HG03097 (cell line): ENCODE data around the gene RNF114.
"Not testable (repeated sequence)": the region's sequence is repeated elsewhere in the genome, so short reads cannot be mapped to it uniquely, and the experiment has no call there.

Experiments
- ATAC-seq: cut with Tn5 transposase; IDR thresholded peaks from one replicate; pipeline ENCODE4 v1.9.1; 2021; ENCODE audit not compliant: unreplicated experiment, low FRiP score

The RNF114 gene

DNA sequence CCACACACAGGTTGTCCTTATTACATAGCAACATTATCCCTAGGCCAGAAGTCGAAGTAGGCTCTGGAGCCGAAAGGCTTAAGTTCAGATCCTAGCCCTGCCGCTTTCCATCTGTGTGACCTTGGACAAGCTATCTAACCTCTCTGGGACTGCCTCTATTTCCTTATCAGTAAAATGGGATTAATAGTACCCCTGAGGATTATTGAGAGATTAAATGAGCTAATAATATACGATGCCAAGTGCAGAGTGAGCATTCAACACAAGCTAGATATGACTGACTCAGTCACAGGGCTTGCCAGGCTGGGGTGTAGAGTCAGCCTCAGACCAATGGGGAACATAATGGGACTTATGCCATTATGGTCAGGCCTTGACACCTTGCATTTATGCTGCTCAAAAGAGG, 11.9 kb upstream of the RNF114 start:
- ATAC-seq, result no peak

DNA sequence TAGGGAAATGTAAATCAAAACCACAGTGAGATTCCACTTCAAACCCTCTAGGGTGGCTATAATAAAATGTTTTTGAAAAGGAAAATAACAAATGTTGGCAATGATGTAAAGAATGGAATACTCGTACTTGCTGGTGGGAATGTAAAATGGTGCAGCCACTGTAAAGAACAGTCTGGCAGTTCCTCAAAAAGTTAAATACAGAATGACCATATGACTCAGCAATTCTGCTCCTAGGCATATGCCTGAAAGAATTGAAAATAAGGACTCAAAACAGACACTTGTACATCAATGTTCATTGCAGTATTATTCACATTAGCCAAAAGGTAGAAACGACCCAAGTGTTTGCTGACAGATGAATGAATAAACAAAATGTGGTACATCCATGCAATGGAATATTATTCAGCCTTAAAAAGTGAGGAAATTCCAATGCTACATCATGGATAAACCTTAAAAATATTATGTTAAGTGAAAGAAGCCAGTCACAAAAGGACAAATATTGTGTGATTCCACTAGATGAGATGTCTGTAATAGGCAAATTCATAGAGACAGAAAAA, 10.2 kb upstream of the RNF114 start:
- ATAC-seq, result no peak

DNA sequence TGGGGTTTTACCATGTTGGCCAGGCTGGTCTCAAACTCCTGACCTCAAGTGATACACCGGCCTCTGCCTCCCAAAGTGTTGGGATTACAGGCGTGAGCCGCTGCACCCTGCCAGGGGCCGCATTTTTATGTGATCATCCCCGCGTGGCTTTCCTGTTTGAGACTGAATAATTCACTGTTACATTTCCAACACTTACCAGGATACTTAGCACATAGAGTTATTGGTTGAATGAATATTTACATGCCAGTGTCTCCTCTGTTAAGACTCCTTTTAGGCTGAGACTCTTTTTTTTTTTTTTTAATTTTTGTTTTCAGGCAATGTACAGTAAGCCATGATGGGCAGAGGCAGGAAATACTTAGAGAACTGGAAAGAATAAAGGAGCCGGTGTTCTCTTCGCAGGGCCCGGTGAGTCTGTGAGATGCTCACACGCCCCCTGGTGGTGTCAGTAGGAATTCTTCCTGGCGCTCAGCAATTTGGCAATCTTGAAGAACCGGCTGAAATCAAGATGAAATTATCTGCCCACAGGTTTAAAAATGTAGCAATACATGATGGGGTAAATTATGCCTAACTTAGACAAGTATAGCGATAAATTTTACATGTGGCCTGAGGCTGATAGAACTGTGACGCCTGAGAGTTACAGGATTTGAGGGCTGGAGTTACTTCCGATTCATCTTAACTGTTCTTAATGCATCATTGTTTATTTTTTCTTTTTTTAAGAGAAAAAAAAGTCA, 7.6 kb upstream of the RNF114 start:
- no peak for ATAC-seq

DNA sequence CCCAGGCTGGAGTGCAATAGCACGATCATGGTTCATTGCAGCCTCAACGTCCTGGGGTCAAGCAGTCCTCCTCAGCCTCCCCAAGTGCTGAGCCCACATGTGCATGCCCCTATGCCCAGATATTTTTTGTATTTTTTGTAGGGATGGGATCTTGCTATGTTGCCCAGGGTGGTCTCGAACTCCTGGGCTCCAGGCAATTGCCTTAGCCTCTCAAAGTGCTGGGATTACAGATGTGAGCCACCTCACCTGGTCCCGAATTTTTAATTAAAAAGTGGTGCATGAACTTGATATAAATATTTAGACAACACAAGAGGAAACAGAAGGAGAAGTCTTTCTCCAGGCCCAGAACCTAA, 7.1 kb upstream of the RNF114 start:
- no peak for ATAC-seq

DNA sequence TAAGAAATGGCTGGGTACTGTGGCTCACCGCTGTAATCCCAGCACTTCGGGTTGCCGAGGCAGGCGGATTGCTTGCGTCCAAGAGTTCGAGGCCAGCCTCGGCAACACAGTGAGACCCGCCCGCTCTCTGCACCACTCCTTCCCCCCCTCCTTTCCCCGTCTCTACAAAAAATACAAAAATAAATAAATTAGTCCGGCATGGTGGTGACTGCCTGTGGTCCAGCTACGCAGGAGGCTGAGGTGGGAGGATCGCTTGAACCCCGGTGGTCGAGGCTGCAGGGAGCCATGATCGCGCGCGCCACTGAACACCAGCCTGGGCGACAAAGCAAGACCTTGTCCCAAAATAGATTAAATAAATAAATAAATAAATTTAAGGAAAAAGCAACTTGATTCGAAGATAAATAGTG, 448 bp upstream of the RNF114 start:
- no peak for ATAC-seq

DNA sequence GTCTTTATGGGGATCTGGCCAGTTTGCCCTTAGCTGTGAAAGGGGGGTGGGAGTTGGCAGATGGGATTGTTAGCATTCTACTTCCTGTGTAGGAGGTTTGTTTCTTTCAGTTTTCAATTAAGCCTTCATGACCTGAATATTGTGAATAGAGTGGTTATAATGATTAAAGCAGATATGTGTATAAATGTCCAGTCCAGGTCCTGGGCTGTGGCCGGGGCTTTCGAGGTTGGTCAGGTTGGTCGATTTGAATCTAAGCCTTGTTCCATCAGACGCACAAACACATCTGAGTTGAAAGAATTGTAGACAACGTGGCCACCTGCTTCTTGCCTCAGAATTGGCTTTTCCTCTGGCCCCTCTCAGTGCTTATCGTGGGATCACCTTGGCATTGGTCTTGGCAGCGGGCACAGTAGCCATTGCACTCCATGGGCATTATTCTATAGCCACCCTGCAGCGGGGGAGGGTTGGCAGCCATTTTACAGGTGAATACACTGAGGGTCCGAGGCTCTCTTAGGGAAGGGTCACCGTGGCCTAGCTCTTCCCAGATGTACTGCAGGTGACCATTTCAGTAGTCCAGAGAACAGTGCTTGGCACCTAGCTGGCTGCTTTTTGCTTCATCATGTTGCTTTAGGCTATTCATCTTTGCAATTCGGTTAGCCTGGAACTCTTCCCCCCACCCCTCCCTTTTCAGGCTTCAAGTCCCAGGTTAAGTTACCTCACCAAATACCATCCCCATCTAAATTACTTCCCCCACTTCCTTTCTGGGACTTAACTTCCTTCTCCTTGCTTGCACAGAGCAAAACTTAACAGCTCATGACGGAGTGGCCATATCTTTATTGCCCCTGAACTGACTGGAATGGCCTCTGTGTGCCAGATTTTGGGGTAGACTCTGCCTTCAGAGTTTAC, 1.1 kb downstream of the RNF114 start:
- ATAC-seq, result no peak

DNA sequence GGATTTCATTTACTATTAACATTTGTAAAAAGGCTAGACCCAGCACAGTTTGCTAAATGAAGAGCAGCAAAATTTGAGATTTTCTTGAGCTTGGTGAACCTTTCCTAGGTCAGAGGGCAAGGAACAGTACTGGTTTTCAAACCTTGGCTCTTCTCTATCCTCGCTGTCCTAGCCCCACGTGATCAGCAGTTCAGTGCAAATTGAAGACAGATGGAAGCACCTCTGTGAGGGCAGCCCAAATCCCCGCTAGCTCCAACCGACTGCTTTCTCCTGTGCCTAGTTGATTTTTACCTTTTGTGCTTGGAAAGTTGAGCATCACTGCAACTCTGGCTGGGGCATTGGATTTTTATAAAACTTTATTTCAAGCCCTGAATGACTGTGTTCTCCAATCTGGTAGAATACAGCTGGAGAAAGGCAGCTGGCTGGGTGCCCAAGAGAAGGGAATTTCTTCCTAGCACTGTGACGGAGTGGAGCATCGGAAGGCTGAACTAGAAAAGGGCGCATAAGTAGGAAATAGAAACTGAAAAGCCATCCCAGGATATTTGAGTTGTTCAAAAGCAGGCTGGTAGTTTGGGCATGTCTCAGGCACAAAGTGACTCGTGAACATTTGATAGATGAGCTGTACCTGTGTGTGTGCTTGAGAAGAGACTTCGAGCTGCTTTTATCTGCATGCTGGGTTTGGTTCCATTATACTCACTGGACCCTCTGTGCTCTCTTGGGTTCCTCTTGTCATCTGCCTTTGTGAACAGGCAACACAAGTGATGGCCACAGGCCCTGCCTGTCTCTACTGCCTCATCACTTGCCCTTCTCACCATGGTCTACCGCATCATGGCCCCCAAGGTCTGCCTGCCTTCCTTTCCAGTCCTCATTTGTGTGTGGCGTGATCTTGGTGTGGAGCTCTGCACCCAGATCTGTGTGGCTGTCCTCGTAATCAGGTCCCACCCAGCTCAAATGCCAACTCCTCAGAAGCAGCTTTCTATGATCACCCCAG, 2.3 kb downstream of the RNF114 start:
- ATAC-seq, result no peak

DNA sequence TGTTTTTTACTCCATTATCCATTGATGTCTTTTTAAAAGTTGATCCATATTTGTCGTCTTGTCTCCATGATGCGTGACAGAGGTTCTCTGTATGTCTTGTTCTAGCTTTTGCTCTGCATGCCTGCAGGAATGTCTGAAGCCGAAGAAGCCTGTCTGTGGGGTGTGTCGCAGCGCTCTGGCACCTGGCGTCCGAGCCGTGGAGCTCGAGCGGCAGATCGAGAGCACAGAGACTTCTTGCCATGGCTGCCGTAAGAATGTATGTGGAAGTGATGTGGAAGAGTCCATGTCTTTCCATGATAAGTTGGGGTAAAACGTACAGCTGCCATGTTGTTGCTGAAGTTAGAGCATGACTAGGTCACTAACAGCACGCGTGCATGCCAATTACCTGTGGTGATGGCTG, 5.3 kb downstream of the RNF114 start:
- no peak for ATAC-seq

DNA sequence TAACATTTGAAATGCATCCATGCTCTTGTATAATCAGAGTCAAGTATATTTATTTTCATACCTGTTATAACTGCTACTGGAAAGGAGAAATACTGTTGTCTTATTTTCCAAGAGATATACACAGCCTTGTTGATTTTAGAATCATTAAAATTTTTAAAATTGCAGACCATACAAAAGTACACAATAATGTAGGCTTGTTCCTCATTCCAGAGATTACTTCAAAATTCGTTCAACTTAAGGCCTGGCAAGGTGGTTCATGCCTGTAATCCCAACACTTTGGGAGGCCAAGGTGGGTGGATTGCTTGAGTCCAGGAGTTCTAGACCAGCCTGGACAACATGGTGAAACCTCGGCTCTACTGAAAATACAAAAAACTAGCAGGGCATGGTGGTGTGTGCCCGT, 6.1 kb downstream of the RNF114 start:
- no peak for ATAC-seq

DNA sequence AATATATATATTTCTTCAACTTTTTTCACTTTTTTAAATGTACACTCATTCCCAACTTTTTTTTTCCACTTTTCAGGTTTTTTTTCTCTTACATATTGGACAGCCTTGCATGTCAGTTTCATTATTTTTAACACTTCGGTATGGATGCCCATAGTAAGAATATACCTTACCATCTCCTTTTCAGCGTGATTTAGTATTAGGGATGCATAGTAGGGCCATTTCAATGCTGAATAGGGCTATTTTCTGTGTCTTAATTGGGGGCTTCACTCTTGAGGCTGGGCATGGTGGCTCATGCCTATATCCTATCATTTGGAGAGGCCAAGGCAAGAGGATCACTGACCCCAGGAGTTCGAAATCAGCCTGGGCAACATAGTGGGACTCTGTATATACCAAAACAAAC, 6.7 kb downstream of the RNF114 start:
- no peak for ATAC-seq

DNA sequence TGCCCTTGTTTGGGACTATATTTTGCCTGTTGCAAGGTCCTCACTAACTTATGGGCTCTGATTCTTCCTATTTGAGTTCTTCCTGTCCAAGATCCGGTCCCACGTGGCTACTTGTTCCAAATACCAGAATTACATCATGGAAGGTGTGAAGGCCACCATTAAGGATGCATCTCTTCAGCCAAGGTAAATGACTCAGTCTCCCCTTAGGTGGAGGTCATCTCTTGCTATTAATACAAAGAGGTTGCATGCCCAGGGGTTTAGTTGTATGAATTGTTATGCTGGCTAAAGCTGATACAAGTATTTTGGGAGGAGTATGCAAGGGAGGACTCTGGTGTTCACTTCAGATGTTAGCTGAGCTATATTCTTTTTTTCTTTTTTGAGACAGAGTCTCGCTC, 9.1 kb downstream of the RNF114 start:
- ATAC-seq, result no peak

DNA sequence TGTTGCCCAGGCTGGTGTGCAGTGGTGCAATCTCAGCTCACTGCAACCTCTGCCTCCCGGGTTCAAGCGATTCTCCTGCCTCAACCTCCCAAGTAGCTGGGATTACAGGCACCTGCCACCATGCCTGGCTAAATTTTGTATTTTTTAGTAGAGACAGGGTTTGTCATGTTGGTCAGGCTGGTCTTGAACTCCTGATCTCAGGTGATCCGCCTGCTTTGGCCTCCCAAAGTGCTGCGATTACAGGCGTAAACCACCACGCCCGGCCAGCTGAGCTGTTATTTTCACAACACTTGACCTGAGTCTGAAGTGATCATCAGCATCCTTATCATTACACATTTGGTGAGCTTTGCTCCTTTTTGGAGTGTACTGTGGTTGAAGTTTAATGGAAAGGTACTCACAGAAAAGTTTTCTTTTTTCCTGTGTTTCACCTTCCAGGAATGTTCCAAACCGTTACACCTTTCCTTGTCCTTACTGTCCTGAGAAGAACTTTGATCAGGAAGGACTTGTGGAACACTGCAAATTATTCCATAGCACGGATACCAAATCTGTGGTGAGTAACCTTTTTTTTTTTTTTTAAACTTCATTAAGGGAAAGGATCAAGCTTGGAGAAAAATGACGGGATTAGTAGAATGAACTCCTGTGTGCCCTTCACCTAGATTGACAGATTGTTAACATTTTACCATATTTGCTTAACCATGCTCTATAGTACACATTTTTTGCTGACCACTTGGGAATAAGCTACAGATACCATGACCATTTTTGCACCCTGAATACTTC, 9.7 kb downstream of the RNF114 start:
- ATAC-seq, result no peak

DNA sequence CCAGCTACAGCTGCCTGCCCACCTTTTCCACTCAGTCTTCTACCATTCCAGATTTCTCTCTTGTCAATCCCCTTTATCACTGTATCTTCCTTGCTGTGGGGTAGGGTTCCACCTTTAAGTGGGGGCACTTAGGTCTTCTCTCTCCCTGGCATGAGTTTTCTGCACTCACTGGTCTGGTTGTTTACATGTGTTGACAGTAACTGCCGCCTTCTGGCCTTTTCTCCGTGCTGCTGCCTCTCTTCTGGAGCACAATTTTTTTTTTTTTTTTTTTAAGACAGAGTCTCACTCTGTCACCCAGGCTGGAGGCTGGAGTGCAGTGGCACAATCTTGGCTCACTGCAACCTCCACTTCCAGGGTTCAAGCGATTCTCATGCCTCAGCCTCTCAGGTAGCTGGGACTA, 12.0 kb downstream of the RNF114 start:
- no peak for ATAC-seq

DNA sequence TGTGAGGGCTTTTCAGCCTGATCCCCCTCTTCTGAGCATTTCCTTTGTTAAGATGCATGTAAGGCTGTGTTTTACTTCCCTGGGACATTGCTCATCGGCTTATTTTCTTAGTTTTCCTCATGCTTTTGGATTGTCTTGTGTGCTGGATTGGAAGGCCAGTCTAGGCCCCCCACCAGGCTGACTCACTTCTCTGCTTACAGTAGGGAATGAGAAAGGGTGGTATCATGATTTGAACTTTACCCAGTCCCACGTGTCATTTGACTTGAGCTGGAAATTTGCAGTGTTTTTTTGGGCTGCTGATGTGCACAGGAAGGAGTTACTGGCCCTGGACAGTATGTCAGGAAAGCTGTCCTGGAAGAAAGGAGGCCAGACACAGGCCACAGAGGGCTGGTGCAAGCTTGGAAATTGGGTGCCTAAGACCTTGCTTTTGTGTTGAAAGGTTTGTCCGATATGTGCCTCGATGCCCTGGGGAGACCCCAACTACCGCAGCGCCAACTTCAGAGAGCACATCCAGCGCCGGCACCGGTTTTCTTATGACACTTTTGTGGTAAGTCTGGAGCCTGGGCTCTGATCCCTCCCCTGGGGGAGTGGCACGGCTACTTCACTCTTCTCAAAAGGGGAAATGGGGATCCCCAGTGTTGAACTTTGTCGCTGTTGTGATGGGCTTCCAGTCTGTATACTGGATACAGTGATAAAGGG, 12.8 kb downstream of the RNF114 start:
- ATAC-seq, result no peak

DNA sequence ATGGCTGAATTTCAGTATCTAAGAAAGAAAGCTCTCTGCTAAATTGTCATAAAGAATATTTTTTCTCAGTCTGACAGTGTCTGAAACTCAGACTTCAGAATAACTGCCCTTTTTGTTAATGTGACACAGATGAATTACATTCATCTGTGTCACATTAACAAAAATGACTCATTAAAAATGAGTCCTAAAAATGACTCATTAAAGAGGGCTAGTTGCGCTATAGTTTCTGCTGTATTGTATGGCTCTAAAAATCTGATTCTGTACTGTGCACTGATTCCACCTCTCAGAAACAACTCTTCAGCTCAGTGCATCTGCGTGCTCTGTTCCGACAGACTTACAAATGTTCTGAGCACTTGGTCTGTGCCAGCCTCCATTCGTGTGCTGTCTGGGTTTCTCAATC, 15.0 kb downstream of the RNF114 start:
- ATAC-seq, result no peak

DNA sequence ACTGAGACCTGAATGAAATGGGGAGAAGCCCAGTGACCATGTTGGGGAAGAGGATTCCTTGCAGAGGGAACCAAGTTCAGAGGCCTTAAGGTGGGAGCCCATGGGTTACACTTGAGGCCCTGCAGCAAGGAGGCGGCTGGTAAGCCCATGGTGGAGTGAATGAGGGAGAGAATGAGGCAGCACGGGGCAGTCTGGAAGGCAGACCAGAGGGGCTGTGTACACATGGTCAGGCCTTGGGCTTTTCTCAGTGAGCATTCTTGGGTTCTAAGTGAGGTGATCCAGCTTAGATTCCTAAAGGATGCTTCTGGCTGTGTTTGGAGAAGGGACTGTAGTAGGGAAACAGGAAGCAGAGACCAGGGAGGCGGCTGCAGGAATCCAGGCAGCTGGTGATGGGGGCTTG, 19.0 kb downstream of the RNF114 start:
- ATAC-seq, result no peak

DNA sequence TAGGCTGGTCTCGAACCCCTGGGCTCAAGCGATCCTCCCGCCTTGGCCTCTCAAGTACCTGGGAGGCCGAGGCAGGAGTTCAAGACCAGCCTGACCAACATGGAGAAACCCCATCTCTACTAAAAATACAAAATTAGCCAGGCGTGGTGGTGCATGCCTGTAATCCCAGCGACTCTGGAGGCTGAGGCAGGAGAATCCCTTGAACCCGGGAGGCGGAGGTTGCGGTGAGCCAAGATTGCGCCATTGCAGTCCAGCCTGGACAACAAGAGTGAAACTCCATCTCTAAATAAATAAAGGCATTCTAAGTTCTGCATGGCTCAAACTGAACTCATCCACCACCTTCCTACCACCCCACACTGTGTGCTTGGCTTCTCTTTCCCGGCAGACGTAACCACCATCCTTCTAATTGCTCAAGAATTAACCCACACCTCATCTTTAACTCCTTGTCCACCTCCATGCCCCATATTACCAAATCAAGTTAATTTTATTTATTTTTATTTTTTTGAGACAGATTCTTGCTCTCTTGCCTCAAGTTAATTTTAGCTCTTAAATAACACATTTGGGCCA, 19.7 kb downstream of the RNF114 start:
- not testable (repeated sequence) for ATAC-seq

DNA sequence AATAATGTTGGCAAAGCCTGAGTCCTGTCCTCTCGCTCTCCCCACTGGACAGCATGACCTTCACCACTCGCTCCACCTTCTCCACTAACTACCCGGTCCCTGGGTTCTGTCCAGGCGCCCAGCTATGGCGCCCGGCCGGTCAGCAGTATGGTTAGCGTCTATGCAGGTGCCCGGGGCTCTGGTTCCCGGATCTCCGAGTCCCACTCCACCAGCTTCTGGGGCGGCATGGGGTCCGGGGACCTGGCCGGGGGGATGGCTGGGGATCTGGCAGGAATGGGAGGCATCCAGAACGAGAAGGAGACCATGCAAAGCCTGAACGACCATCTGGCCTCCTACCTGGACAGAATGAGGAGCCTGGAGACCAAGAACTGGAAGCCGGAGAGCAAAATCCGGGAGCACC, 20.5 kb downstream of the RNF114 start:
- no peak for ATAC-seq
